GM23338 (cell line): ENCODE data around the gene MTR. TPM values are rescaled to one million over a fixed set of nuclear protein-coding genes. Genes with fewer than 3 reads are reported as not detected.

Experiments
- ATAC-seq: fragments of 200-7000 bp; cut with Tn5 transposase; 3 replicates; pipeline ENCODE4 v1.9.1; 2020
- DNase-seq: peaks from one replicate; pipeline ENCODE4 v3.0.0-alpha.2; 2015; ENCODE audit warnings: low spot score
- H2AFZ ChIP-seq: fragments of 200-600 bp; sonication (generic); 2 replicates; pipeline ENCODE4 v1.8.0; 2016; ENCODE audit warnings: antibody characterized with exemption, mild to moderate bottlenecking, moderate library complexity
- H3F3A ChIP-seq: fragments of 200-600 bp; sonication (generic); replicated peaks from 2 replicates; pipeline ENCODE4 v1.8.0; 2017; ENCODE audit warnings: antibody characterized with exemption, mixed run types, low read depth
- H3K27ac ChIP-seq: fragments of 200-600 bp; sonication (generic); 2 replicates; pipeline ENCODE4 v1.6.1; 2016; ENCODE audit warnings: low read depth
- H3K27me3 ChIP-seq: fragments of 200-600 bp; sonication (generic); 2 replicates; pipeline ENCODE4 v1.8.0; 2016; ENCODE audit warnings: mild to moderate bottlenecking, mixed run types, moderate library complexity; ENCODE audit not compliant: insufficient read depth
- H3K36me3 ChIP-seq: fragments of 200-600 bp; sonication (generic); 2 replicates; pipeline ENCODE4 v1.8.0; 2016; ENCODE audit warnings: mild to moderate bottlenecking; ENCODE audit not compliant: insufficient read depth
- H3K4me1 ChIP-seq: fragments of 200-600 bp; sonication (generic); 2 replicates; pipeline ENCODE4 v1.8.0; 2016; ENCODE audit warnings: mild to moderate bottlenecking, moderate library complexity; ENCODE audit not compliant: insufficient read depth
- H3K4me2 ChIP-seq: fragments of 200-600 bp; sonication (generic); 2 replicates; pipeline ENCODE4 v1.7.1; 2017; ENCODE audit warnings: mixed run types
- H3K4me3 ChIP-seq: fragments of 200-600 bp; sonication (generic); 2 replicates; pipeline ENCODE4 v1.6.1; 2016; ENCODE audit warnings: mixed run types
- H3K79me2 ChIP-seq: fragments of 200-600 bp; sonication (generic); replicated peaks from 2 replicates; pipeline ENCODE4 v1.8.0; 2017; ENCODE audit warnings: mild to moderate bottlenecking; ENCODE audit not compliant: insufficient read depth
- H3K9me2 ChIP-seq: fragments of 200-600 bp; sonication (generic); 2 replicates; pipeline ENCODE4 v1.8.0; 2017; ENCODE audit not compliant: insufficient read depth
- H4K20me1 ChIP-seq: fragments of 200-600 bp; sonication (generic); replicated peaks from 2 replicates; pipeline ENCODE4 v1.8.0; 2017; ENCODE audit warnings: mild to moderate bottlenecking; ENCODE audit not compliant: insufficient read depth
- H3K27ac Mint-ChIP-seq: 2 replicates; pipeline ENCODE4 v1.8.0; 2020; ENCODE audit warnings: inconsistent platforms, mild to moderate bottlenecking, moderate library complexity, mixed read lengths
- H3K27me3 Mint-ChIP-seq: 3 replicates; pipeline ENCODE4 v1.8.0; 2022; ENCODE audit warnings: low read depth, mild to moderate bottlenecking, moderate library complexity, mixed read lengths, inconsistent platforms; ENCODE audit not compliant: insufficient read depth, poor library complexity
- H3K36me3 Mint-ChIP-seq: 3 replicates; pipeline ENCODE4 v1.8.0; 2021; ENCODE audit warnings: low read depth, mild to moderate bottlenecking, inconsistent platforms, moderate library complexity, mixed read lengths
- H3K4me1 Mint-ChIP-seq: 3 replicates; pipeline ENCODE4 v1.8.0; 2020; ENCODE audit warnings: mild to moderate bottlenecking, inconsistent platforms, mixed read lengths
- H3K4me3 Mint-ChIP-seq: 3 replicates; pipeline ENCODE4 v1.8.0; 2021; ENCODE audit warnings: moderate library complexity, mild to moderate bottlenecking, inconsistent platforms, mixed read lengths
- H3K9me3 Mint-ChIP-seq: 3 replicates; pipeline ENCODE4 v1.8.0; 2020; ENCODE audit warnings: moderate library complexity, mild to moderate bottlenecking, inconsistent platforms, mixed read lengths
- CREB1 ChIP-seq: fragments of 250-450 bp; sonication (Bioruptor Pico); IDR thresholded peaks from 2 replicates; pipeline ENCODE4 v1.5.0; 2020; ENCODE audit warnings: low read depth, mild to moderate bottlenecking, moderate library complexity
- EZH2 ChIP-seq: fragments of 200-600 bp; sonication (generic); IDR thresholded peaks from one replicate; pipeline ENCODE4 v1.8.0; 2017; ENCODE audit warnings: antibody characterized with exemption, mild to moderate bottlenecking, low read depth; ENCODE audit not compliant: unreplicated experiment
- EZH2phosphoT487 ChIP-seq: fragments of 200-600 bp; sonication (generic); IDR thresholded peaks from one replicate; pipeline ENCODE4 v1.8.1; 2018; ENCODE audit warnings: antibody characterized with exemption; ENCODE audit not compliant: unreplicated experiment
- JUNB ChIP-seq: IDR thresholded peaks from one replicate; pipeline ENCODE4 v1.6.1; 2016; ENCODE audit warnings: antibody characterized with exemption; ENCODE audit not compliant: unreplicated experiment
- POLR2AphosphoS5 ChIP-seq: IDR thresholded peaks from 2 replicates; pipeline ENCODE4 v1.6.1; 2016; ENCODE audit warnings: antibody characterized with exemption, low read depth
- STAT1 ChIP-seq: IDR thresholded peaks from one replicate; pipeline ENCODE4 v1.6.1; 2016; ENCODE audit warnings: antibody characterized with exemption; ENCODE audit not compliant: unreplicated experiment
- ZNF331 ChIP-seq: fragments of 250-450 bp; sonication (Bioruptor Pico); IDR thresholded peaks from 2 replicates; pipeline ENCODE4 v1.5.0; 2020; ENCODE audit warnings: low read depth, mild to moderate bottlenecking, moderate library complexity
- polyA plus RNA-seq: library from polyadenylated mRNA; unstranded; fragments of >200 nt; fragmentation: Nextera tagmentation; extraction: Ambion mirVana; gene quantifications from 2 replicates; pipeline ENCODE4 v1.2.1, GENCODE V29; 2016
- total RNA-seq: library from RNA; depleted of rRNA; stranded (reverse); fragments of >200 nt; shearing (Covaris generic); gene quantifications from 2 replicates; pipeline ENCODE4 v1.2.3, GENCODE V29; 2014
- TF ChIP-seq, protein P1 (sequence below), 2 experiments: fragments of 200-600 bp in 1 of 2; sonication (generic) in 1 of 2; conservative IDR thresholded peaks; 2 replicates each; pipeline versions ENCODE4 v1.5.1 to v1.6.1; 2016 to 2017; ENCODE audit warnings: antibody characterized with exemption in 2 of 2, low read depth in 2 of 2, mild to moderate bottlenecking in 2 of 2, moderate library complexity in 1 of 2
- TF ChIP-seq, protein P2 (sequence below): IDR thresholded peaks from 2 replicates; pipeline ENCODE4 v1.6.1; 2016; ENCODE audit warnings: antibody characterized with exemption
- TF ChIP-seq, protein P3 (sequence below): fragments of 250-450 bp; sonication (Bioruptor Pico); IDR thresholded peaks from 2 replicates; pipeline ENCODE4 v1.5.0; 2020; ENCODE audit warnings: mild to moderate bottlenecking, moderate library complexity

The MTR gene
- total and polyA plus RNA-seq, 2 experiments from 2014 or later = 6.4 to 20.0 TPM

DNA sequence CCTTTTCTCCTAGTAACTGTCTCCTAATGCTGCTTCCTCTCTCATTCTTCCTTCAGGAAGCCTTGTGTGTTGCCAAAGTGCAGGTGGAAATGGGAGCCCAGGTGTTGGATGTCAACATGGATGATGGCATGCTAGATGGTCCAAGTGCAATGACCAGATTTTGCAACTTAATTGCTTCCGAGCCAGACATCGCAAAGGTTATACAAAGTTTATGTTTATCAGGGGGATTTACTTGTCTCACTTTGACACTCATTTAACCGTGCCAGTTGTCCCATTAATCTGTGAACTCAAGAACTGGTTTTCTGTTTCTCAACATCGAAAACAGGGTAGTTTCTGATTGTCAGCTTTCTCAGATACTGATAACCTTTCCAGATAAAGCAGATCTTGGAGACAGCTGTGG, 40.4 kb downstream of the MTR start (continued):
- TF ChIP-seq JUNB = no peak
- TF ChIP-seq, protein P1, sequence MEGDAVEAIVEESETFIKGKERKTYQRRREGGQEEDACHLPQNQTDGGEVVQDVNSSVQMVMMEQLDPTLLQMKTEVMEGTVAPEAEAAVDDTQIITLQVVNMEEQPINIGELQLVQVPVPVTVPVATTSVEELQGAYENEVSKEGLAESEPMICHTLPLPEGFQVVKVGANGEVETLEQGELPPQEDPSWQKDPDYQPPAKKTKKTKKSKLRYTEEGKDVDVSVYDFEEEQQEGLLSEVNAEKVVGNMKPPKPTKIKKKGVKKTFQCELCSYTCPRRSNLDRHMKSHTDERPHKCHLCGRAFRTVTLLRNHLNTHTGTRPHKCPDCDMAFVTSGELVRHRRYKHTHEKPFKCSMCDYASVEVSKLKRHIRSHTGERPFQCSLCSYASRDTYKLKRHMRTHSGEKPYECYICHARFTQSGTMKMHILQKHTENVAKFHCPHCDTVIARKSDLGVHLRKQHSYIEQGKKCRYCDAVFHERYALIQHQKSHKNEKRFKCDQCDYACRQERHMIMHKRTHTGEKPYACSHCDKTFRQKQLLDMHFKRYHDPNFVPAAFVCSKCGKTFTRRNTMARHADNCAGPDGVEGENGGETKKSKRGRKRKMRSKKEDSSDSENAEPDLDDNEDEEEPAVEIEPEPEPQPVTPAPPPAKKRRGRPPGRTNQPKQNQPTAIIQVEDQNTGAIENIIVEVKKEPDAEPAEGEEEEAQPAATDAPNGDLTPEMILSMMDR (conservative IDR thresholded peaks at IDR 0.05; ENCODE audit: low read depth in 2 of 2) = no peak

DNA sequence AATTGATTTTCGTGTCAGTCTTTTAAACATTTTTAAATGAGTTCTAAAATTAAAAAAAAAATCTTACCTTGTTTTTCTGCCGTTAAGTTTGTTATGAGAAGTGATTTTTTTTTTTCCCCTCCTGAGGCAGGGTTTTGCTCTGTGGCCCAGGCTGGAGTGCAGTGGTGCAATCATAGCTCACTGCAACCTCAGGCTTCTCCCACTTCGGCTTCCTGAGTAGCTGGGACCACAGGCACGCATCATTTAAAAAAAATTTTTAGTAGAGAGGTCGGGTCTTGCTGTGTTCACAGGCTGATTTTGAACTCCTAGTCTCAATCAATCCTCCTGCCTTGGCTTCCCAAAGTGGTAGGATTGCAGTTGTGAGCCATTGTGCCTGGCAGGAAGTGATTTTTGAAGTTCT, 41.1 kb downstream of the MTR start:
- H3K36me3 Mint-ChIP-seq = peaks cover 28% of the 10 kb centered on the region; the same call in 2 of the 3 replicates
- TF ChIP-seq, protein P2, sequence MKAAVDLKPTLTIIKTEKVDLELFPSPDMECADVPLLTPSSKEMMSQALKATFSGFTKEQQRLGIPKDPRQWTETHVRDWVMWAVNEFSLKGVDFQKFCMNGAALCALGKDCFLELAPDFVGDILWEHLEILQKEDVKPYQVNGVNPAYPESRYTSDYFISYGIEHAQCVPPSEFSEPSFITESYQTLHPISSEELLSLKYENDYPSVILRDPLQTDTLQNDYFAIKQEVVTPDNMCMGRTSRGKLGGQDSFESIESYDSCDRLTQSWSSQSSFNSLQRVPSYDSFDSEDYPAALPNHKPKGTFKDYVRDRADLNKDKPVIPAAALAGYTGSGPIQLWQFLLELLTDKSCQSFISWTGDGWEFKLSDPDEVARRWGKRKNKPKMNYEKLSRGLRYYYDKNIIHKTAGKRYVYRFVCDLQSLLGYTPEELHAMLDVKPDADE = no peak
- no peak for TF ChIP-seq CREB1 (CRISPR knock-in tag)
- no peak for TF ChIP-seq POLR2AphosphoS5
- TF ChIP-seq EZH2phosphoT487 = no peak
- TF ChIP-seq STAT1 = no peak
- TF ChIP-seq ZNF331 (CRISPR knock-in tag) = no peak
- TF ChIP-seq, protein P1 (conservative IDR thresholded peaks at IDR 0.05; ENCODE audit: low read depth in 2 of 2) = no peak
- TF ChIP-seq JUNB = no peak
- TF ChIP-seq, protein P3, sequence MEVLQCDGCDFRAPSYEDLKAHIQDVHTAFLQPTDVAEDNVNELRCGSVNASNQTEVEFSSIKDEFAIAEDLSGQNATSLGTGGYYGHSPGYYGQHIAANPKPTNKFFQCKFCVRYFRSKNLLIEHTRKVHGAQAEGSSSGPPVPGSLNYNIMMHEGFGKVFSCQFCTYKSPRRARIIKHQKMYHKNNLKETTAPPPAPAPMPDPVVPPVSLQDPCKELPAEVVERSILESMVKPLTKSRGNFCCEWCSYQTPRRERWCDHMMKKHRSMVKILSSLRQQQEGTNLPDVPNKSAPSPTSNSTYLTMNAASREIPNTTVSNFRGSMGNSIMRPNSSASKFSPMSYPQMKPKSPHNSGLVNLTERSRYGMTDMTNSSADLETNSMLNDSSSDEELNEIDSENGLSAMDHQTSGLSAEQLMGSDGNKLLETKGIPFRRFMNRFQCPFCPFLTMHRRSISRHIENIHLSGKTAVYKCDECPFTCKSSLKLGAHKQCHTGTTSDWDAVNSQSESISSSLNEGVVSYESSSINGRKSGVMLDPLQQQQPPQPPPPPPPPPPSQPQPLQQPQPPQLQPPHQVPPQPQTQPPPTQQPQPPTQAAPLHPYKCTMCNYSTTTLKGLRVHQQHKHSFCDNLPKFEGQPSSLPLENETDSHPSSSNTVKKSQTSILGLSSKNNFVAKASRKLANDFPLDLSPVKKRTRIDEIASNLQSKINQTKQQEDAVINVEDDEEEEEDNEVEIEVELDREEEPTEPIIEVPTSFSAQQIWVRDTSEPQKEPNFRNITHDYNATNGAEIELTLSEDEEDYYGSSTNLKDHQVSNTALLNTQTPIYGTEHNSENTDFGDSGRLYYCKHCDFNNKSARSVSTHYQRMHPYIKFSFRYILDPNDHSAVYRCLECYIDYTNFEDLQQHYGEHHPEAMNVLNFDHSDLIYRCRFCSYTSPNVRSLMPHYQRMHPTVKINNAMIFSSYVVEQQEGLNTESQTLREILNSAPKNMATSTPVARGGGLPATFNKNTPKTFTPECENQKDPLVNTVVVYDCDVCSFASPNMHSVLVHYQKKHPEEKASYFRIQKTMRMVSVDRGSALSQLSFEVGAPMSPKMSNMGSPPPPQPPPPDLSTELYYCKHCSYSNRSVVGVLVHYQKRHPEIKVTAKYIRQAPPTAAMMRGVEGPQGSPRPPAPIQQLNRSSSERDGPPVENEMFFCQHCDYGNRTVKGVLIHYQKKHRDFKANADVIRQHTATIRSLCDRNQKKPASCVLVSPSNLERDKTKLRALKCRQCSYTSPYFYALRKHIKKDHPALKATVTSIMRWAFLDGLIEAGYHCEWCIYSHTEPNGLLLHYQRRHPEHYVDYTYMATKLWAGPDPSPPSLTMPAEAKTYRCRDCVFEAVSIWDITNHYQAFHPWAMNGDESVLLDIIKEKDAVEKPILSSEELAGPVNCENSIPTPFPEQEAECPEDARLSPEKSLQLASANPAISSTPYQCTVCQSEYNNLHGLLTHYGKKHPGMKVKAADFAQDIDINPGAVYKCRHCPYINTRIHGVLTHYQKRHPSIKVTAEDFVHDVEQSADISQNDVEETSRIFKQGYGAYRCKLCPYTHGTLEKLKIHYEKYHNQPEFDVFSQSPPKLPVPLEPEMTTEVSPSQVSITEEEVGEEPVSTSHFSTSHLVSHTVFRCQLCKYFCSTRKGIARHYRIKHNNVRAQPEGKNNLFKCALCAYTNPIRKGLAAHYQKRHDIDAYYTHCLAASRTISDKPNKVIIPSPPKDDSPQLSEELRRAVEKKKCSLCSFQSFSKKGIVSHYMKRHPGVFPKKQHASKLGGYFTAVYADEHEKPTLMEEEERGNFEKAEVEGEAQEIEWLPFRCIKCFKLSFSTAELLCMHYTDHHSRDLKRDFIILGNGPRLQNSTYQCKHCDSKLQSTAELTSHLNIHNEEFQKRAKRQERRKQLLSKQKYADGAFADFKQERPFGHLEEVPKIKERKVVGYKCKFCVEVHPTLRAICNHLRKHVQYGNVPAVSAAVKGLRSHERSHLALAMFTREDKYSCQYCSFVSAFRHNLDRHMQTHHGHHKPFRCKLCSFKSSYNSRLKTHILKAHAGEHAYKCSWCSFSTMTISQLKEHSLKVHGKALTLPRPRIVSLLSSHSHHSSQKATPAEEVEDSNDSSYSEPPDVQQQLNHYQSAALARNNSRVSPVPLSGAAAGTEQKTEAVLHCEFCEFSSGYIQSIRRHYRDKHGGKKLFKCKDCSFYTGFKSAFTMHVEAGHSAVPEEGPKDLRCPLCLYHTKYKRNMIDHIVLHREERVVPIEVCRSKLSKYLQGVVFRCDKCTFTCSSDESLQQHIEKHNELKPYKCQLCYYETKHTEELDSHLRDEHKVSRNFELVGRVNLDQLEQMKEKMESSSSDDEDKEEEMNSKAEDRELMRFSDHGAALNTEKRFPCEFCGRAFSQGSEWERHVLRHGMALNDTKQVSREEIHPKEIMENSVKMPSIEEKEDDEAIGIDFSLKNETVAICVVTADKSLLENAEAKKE = no peak
- no peak for TF ChIP-seq EZH2

More for the DNA sequence above, 41.1 kb downstream of the MTR start:
- Histone ChIP-seq H3K4me2 (no peak overlapping the region), H3K9me2 (no peaks in the 10 kb centered on the region), H3K4me3 (no peak overlapping the region), H3F3A (no peaks in the 10 kb centered on the region), H4K20me1 (no peaks in the 10 kb centered on the region; the same call in 1 of the 2 replicates), H3K4me1 (no peaks in the 10 kb centered on the region), H3K27me3 (no peaks in the 10 kb centered on the region), H3K79me2 (no peaks in the 10 kb centered on the region), H2AFZ (no peak overlapping the region), H3K27ac (no peak overlapping the region), H3K36me3 (peaks cover 13% of the 10 kb centered on the region)
- no peak for ATAC-seq
- Mint-ChIP-seq H3K4me3 (no peak overlapping the region), H3K4me1 (no peaks in the 10 kb centered on the region), H3K27me3 (peaks cover 2% of the 10 kb centered on the region), H3K9me3 (no peaks in the 10 kb centered on the region), H3K27ac (no peak overlapping the region)
- no peak for DNase-seq
